OCI-LY3 (cell line): ENCODE results near the gene PNMT.

Source experiments
- EZH2phosphoT487 ChIP-seq: fragments of 200-600 bp; shearing (Covaris generic); IDR thresholded peaks from 2 replicates; pipeline ENCODE4 v1.6.1; 2018; ENCODE audit warnings: antibody characterized with exemption, mixed run types, low read depth
- TF ChIP-seq, protein P1 (sequence below): fragments of 200-600, 300-600 bp; sonication (generic); IDR thresholded peaks from 2 replicates; pipeline ENCODE4 v1.5.1; 2014; ENCODE audit warnings: antibody characterized with exemption, low read length, low read depth

DNA sequence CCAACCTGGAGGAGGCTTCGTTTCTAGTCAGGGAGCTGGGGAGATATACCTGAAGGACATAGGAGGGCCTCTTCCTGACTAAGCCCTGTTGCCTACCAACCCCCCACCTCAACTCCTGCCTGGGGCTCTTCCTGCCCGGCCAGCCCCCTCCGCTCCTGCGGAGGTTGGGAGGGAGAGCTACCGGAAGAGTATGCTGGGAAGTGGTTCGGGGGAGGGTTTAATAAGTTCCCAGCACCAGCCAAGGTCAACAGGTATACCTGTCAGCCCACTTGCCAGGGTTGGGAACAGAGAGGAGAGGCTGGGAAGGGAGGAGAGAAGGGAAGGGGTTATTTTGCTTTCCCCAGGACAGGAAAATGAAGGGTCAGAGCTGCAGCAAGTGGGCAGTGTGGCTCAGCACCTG lies 36.9 kb upstream of the PNMT start:
- no peak for TF ChIP-seq EZH2phosphoT487
- TF ChIP-seq, protein P1, sequence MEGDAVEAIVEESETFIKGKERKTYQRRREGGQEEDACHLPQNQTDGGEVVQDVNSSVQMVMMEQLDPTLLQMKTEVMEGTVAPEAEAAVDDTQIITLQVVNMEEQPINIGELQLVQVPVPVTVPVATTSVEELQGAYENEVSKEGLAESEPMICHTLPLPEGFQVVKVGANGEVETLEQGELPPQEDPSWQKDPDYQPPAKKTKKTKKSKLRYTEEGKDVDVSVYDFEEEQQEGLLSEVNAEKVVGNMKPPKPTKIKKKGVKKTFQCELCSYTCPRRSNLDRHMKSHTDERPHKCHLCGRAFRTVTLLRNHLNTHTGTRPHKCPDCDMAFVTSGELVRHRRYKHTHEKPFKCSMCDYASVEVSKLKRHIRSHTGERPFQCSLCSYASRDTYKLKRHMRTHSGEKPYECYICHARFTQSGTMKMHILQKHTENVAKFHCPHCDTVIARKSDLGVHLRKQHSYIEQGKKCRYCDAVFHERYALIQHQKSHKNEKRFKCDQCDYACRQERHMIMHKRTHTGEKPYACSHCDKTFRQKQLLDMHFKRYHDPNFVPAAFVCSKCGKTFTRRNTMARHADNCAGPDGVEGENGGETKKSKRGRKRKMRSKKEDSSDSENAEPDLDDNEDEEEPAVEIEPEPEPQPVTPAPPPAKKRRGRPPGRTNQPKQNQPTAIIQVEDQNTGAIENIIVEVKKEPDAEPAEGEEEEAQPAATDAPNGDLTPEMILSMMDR, result no peak
